GM19463 (cell line): ENCODE results near the gene DRAM1.
A peak's percentile ranks its signal among the peaks of the same experiment; 100 is the strongest.
"Not testable (repeated sequence)": the region's sequence is repeated elsewhere in the genome, so short reads cannot be mapped to it uniquely, and the experiment has no call there.

ENCODE experiments used
- ATAC-seq: cut with Tn5 transposase; IDR thresholded peaks from one replicate; pipeline ENCODE4 v1.9.1; 2021; ENCODE audit warnings: mild to moderate bottlenecking, moderate library complexity; ENCODE audit not compliant: unreplicated experiment

Gene DRAM1

DNA sequence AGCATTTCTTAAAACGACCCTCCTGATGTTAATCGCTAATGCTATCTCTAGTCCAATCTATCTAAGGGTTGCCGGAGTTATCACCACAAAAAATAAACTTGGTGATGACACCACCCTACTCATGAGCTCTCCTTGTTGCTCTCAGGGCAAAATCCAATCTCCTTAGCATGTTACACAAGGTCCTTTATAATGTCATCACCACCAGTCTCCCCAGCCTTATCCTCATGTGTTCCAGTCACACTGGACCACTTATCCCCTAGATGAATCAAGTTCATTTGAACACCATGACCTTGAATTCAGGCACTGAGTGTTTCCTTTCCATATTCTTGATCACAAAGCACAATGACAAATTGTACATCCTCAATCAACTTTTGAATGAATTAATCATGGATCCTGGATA is 19.0 kb upstream of the DRAM1 start:
- no peak for ATAC-seq

DNA sequence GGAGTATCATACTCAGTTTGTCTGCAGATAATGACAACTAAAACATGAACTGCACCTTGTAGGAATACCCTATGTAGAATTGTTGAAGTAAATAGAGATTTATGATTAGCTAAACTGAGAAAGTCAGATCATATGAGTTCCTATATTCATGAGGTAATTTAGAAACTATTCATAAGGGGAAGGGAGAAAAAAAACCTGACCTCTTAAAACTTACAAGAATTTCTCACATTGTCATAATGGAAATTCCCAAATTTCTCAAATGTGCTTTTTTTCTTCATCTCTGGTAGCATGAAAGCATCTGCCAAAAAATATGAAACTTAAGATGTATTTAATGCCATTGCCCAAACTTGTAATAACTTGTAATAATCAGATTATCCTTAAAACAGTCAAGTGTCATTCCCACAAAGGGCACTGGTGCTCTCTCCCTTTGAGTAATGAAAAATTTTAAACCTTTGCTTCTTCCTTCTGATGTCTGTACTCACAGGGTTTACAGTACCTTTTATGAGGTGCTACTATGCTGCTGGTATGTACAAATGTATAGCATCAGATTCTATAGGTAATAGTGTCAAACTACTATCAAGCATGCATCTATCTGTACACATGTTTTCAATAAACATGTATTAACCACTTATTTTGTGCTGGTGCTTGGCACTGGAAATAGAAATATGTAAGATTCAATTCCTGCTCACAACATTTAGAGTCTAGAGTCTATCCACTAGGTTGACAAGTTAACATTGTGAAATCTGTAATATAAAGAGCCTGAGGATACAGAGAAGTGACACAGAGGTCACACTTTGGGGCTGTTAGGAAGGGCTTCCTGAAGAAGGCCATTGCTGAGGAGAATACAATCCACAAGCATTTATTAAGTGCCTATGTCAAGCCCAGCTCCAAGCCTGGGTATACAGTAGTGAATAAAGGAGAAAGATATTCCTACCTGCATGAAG is 17.4 kb upstream of the DRAM1 start:
- peak; percentile 32 for ATAC-seq

- not testable (repeated sequence) for ATAC-seq
Measured at GRCh38 chr12:101861688-101862087, 15.7 kb upstream of the DRAM1 start.

DNA sequence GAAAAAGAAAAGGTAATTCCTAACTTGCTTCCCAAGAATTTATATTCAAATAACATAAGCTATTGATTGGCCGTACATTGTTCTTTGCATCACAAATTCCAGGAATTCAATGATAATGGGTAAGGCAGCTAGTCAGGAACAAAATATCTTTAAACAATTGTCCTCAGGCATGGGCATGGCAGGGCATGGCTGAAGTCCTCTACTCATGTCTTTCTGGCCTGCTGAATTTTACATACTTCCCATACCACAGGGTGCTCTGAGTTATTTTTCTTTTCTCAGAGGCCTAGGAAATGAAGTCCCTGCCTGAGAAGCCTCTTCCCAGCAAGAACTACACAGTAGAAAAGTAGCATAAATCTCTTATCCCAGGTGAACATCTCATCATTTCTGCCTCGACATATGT is 15.1 kb upstream of the DRAM1 start:
- ATAC-seq = no peak

- no peak for ATAC-seq
Measured at GRCh38 chr12:101863981-101864380, 13.4 kb upstream of the DRAM1 start.

DNA sequence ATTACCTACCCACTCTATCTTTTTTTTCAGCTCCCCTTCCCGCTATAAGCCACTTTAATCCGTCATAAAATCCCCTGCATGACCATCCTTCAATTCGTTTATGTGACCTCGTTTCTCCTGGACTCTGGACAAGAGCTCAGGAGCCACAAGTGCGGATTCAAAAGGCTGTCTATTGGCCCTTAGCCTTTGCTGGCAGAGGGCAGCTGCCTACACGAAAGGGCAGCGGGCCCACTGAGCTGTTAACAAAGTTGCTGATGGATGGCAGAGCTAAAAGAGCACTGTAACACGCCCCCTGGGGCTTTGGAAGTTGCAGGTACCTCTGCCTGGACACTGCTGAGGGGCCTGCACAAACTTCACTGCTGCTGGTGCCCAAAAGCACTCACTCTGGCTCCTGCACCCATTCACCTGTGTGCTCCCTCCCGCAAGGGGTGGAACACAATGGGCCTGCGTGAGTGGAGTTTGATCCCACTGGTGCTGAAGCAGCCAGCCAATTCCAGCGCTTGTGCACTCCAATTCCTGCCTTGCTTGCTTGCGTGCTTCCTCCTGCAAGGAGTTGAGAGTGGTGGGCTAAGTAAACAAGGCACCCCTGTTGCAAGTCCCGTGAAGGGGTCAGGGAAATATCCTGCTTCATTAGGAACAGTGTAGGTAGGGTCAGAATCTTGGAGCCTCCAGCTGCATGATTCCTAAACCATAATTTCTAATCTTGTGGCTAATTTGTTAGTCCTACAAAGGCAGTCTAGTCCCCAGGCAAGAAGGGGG is 10.6 kb upstream of the DRAM1 start:
- no peak for ATAC-seq

DNA sequence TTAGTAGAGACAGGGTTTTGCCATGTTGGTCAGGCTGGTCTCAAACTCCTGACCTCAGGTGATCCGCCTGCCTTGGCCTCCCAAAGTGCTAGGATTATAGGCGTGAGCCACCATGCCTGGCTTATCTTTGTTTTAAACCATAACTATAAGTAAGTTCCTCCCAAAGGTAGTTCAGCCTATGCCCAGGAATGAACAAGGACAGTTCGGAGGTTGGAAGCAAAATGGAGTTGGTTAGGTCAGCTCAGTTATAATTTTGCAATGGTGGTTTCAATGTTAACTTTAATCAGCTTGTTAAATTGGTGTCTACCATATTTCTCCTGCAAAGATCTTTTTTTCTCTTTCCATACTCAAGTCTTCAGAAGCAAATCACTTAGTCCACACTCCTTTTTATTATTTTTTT is 9.8 kb upstream of the DRAM1 start:
- not testable (repeated sequence) for ATAC-seq

DNA sequence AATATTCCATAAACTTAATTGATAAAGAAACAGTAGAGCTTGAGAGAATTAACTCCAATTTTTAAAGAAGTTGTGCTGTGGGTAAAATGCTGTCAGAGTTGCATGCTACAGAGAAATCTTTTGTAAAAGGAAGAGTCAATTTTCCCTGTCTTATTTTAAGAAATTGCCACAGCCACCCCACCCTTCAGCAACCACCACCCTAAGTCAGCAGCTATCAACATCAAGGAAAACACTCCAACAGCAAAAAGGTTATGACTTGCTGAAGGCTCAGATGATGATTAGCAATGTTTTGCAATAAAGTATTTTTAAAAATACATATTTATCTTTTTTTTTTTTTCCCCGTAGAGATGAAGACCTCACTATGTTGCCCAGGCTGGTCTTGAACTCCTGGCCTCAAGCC is 6.5 kb upstream of the DRAM1 start:
- no peak for ATAC-seq

DNA sequence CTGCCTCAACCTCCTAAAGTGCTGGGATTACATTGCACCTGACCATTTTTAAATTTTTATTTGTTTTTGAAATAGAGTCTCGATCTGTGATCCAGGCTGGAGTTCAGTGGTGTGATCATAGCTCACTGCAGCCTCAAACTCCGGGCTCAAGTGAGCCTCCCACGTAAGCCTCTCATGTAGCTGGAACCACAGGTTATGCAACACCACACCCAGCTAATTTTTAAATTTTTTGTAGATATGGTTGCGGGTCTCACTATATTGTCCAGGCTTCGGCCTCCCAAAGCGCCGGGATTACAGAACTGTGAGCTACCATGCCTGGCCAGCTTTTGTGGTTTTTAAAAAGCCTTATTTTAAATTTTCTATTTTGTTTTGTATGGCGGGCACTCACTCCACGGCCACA is 2.2 kb upstream of the DRAM1 start:
- ATAC-seq = no peak

DNA sequence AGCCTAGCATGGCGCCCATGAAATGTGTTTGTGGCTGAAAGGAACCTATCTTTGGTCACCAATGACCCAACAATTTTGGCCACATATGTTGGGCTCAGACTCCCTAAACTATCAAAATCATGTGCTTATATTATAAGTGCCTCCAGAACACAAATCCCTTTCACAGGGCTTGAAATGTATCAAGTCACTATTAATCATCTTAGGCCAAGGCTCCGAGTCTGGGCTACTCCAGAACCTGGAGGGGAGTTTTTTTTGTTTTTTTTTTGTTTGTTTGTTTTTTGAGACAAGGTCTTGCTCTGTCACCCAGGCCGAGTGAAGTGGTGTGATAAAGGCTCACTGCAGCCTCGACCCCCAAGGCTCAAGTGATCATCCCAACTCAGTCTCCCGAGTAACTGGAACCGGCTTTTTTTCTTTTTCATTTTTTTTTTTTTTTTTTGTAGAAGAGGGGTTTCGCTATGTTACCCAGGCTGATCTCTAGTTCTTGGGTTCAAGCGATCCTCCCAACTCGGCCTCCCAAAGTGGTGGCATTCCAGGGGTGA is 989 bp upstream of the DRAM1 start:
- ATAC-seq = no peak

DNA sequence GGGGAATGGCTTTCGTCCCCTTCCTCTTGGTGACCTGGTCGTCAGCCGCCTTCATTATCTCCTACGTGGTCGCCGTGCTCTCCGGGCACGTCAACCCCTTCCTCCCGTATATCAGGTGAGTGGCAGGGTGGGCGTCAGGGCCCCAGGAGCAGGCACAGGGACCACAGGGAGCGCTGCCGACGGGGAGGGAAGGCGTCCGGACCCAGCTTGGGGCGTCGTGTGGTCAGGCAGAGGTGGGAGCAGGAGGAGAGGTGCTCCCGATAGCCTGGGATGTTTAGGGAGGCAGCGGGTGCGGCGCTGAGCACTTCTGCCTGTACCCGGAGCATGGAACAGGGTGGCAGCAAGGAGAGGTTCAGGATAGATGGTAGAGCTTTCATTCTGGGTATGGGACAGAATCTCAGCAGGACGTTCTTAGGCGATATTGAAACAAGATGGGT is 444 bp downstream of the DRAM1 start:
- ATAC-seq = peak; percentile 13

DNA sequence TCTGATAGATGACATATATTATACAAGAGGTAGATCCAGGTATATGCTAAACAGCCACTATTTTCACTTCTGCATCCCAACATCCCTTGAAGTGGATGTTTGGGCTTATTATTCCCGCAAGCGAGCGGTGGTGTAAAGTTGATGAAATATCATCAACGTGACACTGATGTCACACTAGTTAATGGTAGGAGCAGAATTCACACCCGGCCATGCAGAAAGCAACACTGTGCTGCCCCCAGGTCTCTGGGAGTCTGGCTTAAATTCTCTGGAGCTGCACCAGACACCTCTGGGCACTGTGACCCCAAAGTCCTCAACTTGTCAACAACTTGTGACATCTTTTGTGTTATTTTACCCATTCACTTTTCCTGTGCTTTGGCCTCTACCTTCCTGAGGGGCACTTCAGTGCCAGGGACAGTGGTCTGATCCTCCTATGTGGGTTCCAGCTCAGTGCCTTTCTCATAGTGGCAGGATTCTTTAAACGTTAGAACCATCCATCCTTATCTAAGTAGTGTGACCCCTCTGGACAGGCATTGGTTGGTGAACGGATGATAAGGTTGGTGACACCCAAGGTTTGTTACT is 952 bp downstream of the DRAM1 start:
- no peak for ATAC-seq

DNA sequence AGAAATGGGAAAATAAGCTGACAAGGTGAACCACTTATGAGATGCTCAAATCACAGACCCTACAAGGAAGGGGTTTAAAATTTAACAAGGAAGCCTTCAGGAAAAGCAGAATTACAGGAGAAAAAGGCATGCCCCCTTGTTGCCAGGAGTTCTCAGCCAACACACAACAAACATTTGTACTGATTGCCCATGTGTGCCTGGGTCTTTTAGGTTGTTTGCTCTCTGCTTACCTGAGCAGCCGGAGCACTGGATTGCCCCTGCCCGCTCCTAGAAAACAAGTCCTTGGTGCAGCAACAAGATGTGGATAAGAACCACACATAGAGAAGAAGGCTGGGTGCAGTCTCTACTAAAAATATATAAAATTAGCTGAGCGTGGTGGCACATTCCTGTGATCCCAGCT is 3.4 kb downstream of the DRAM1 start:
- ATAC-seq = no peak

GRCh38 chr12:101881228-101881627 is 3.8 kb downstream of the DRAM1 start:
- ATAC-seq = no peak

DNA sequence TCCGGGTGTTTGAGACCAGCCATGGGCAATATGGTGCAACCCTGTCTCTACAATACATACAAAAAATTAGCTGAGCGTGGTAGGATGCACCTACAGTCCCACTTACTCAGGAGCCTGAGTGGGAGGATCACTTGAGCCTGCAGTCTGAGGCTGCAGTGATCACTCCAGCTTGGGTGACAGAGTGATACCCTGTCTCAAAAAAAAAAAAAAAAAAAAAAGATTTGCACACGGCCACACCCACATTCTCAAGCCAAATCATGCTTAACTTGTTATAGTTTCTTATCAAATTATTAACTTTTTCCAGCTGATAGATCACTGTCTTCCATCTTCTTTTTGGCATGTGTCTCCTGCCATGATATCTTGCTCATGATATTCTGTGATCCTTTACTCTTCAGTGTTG is 6.8 kb downstream of the DRAM1 start:
- no peak for ATAC-seq

- not testable (repeated sequence) for ATAC-seq
Measured at GRCh38 chr12:101884781-101885340, 7.5 kb downstream of the DRAM1 start.

DNA sequence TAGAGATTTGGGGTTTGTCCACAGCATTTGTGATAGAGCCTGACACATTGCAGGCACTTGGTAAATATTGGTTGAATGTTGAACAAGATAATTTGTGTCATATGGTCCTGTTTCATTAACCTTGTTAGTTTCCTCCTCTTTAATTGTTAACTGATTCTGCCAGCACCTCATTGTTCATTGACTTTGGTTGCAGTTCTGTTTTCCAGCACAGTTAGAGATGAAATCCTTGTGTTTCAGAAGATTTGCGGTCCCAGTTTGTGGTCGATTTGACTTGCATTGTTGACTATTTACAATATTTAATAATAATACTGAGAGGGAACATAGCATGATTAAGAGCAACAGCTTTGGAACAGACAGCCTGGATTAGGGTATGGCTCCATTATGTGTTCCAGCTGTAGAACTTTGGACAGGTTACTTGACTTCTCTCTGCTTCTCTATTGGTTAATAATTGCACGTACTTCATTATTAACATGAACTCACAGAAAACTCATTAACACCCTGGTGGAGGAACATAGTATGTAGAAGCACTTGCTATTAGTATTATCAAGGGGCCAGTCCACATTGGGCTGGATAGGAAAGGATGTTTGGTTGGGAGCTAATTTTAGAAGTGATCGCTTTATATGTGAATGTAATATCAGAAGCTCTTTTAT is 8.7 kb downstream of the DRAM1 start:
- ATAC-seq = peak; percentile 71

DNA sequence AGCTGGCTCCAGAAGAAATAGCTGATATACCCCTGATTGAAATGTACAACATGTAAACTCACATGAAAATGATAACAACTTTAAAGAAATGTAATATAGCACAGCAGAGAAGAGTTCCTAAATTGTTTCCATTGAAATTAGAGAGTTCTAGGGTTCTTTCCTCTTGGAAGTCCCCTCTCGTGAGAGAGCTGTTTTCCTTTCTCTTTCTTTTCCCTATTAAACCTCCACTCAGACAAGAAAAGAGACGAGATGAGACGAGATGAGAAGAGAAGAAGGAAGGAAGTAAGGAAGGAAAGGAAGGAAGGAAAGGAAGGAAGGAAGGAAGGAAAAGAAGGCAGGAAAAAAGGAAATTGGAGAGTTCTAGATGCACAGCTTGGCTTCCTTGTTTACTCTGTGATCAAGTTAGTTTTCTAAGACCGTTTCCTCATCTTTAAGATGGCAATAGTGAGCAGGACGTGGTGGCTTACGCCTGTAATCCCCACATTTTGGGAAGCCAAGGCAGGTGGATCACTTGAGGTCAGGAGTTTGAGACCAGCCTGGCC is 11.9 kb downstream of the DRAM1 start:
- no peak for ATAC-seq

DNA sequence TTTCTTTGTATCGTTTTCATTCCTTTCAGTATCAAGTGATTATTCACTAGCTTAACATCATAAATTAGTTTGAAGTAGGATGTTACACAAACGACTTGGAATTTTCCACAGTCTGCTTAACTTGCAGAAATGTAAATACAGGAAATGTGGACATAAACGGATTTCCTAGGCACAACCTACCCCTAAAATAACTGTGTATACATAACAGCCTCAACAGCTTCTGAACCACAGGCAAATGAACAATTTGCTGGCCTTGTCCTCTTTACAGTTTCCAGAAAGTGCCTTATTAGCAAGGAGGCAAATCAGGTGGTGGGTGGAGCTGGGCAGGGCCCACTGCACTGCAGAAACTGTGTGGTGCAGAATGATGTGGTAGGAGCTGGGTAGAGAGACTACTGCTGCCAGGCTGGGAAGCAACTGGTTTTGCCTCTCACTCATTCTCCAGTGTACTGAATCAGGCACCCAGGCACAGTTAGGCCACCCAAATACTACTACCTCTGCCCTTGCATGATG is 14.1 kb downstream of the DRAM1 start:
- ATAC-seq = peak; percentile 96

DNA sequence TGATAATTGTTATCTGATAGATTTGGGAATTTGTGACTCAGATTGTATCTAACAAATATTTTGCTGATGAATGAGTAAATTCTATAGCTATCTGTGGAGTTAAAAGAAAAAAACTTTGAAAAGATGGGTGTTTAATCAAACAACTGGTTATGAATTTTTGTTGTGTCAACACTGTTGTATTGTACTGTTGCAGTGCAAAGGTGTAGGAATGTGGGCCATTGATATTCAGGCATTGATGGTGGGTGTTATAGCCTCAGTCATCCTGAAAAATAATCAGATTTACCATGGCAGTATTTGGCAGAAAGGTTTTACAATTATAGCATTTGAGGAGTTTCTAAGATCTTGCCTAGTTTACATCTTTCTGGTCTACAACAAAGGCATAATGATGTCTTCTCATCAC is 15.4 kb downstream of the DRAM1 start:
- ATAC-seq = no peak
